Progenitor cell of endocrine pancreas (in vitro differentiated cells): ENCODE measurements around the gene ATXN7L3B. TPM values are rescaled to one million over a fixed set of nuclear protein-coding genes. Genes with fewer than 3 reads are reported as not detected.
A peak's percentile ranks its signal among the peaks of the same experiment; 100 is the strongest.

Experiments
- DNase-seq: peaks from one replicate; pipeline ENCODE4 v3.0.0; 2021; ENCODE audit warnings: low spot score; ENCODE audit not compliant: unreplicated experiment
- H3K27ac Mint-ChIP-seq: 2 replicates; pipeline ENCODE4 v1.8.0; 2021; ENCODE audit warnings: mild to moderate bottlenecking, moderate library complexity, mixed read lengths
- H3K27me3 Mint-ChIP-seq: 2 replicates; pipeline ENCODE4 v1.8.0; 2021; ENCODE audit warnings: mixed read lengths
- H3K36me3 Mint-ChIP-seq: 2 replicates; pipeline ENCODE4 v1.8.0; 2022; ENCODE audit warnings: mixed read lengths; ENCODE audit not compliant: insufficient read depth
- H3K4me1 Mint-ChIP-seq: 2 replicates; pipeline ENCODE4 v1.8.0; 2021; ENCODE audit warnings: low read depth, mixed read lengths
- H3K4me3 Mint-ChIP-seq: 2 replicates; pipeline ENCODE4 v1.8.0; 2021; ENCODE audit warnings: low read depth, mild to moderate bottlenecking, moderate library complexity, mixed read lengths
- H3K9me3 Mint-ChIP-seq: 2 replicates; pipeline ENCODE4 v1.8.0; 2021; ENCODE audit warnings: low read depth, mixed read lengths
- CTCF ChIP-seq: fragments of 200-600 bp; sonication (generic); IDR thresholded peaks from one replicate; pipeline ENCODE4 v1.5.0; 2021; ENCODE audit warnings: antibody characterized with exemption, mild to moderate bottlenecking; ENCODE audit not compliant: unreplicated experiment
- long read RNA-seq: library from polyadenylated mRNA; unstranded; transcript quantifications from one replicate; pipeline ENCODE4 v2.0.0, GENCODE V29; 2020
- total RNA-seq: library from RNA; stranded (reverse); gene quantifications from 2 replicates; pipeline ENCODE4 v1.2.1, GENCODE V29; 2021

ATXN7L3B gene
- total RNA-seq: 69.7 and 75.3 TPM in 2 replicates
- long read RNA-seq, full-length matches to known transcripts: 646 of 648 reads
- long read RNA-seq, partial matches to known transcripts: 0 of 648 reads
- long read RNA-seq, other reads (novel, unspliced or antisense): 2 of 648 reads

GRCh38 chr12:74537707-74538385 is at the start of gene ATXN7L3B:
ATXN7L3B (plus strand) TSS chr12:74537835; CDS start chr12:74538113, 278 bp downstream.
- Mint-ChIP-seq H3K27ac (peak within 1 kb of the TSS; percentile 100), H3K4me3 (peak within 1 kb of the TSS; percentile 97), H3K36me3 (peaks cover 30% of the 10 kb centered on the region), H3K4me1 (peaks cover 48% of the 10 kb centered on the region), H3K27me3 (no peaks in the 10 kb centered on the region), H3K9me3 (no peaks in the 10 kb centered on the region)
- TF ChIP-seq CTCF: no peak
- peak; percentile 86 for DNase-seq

DNA sequence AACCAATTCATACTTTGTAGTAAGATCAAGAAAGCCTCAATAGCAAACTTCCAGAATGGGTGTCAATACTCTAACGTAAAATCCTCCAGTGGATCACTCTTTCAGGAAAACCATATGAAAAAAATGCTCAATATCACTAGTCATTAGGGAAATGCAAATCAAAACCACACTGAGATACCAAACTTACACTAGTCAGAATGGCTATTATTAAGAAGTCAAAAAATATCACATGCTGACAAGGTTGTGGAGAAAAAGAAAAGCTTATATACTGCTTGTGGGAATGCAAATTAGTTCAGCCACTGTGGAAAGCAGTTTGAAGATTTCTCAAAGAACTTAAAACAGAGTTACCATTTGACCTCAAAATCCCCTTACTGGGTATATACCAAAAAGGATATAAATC is 49.5 kb upstream of the ATXN7L3B start:
- no peaks in the 10 kb centered on the region for H3K36me3 Mint-ChIP-seq
- no peaks in the 10 kb centered on the region for H3K27me3 Mint-ChIP-seq
- no peaks in the 10 kb centered on the region for H3K9me3 Mint-ChIP-seq
- H3K4me3 Mint-ChIP-seq: no peak overlapping the region
- DNase-seq: no peak
- no peak overlapping the region for H3K27ac Mint-ChIP-seq
- TF ChIP-seq CTCF: no peak
- peaks cover 7% of the 10 kb centered on the region for H3K4me1 Mint-ChIP-seq

DNA sequence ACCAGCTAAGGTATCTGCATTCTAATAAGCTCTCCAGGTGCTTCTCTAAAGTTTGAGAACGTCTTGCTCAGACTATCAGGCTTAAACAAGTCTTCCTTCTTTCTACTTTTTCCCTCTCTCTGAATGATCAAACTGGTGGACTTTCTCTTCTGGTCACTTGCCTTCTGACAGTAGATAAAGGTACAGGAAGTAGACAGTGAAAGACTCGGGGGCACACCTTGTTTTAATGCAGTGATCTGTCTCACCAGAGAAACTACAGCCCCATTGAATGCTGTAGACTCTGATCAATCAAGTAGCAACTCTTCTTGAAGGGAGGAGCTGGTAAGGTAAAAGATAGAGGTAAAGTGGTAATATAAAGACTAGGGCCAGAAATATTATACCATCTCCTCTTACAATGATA is 48.1 kb upstream of the ATXN7L3B start:
- TF ChIP-seq CTCF: no peak

GRCh38 chr12:74490390-74491064 is 47.1 kb upstream of the ATXN7L3B start:
- Mint-ChIP-seq H3K4me3 (no peak overlapping the region), H3K27me3 (no peaks in the 10 kb centered on the region), H3K36me3 (no peaks in the 10 kb centered on the region), H3K9me3 (no peaks in the 10 kb centered on the region), H3K27ac (no peak overlapping the region), H3K4me1 (peaks cover 7% of the 10 kb centered on the region)
- TF ChIP-seq CTCF: no peak
- no peak for DNase-seq

More for the DNA sequence above, 48.1 kb upstream of the ATXN7L3B start:
- Mint-ChIP-seq H3K4me3 (no peak overlapping the region), H3K27ac (no peak overlapping the region), H3K27me3 (no peaks in the 10 kb centered on the region), H3K4me1 (peaks cover 7% of the 10 kb centered on the region), H3K36me3 (no peaks in the 10 kb centered on the region), H3K9me3 (no peaks in the 10 kb centered on the region)
- no peak for DNase-seq

DNA sequence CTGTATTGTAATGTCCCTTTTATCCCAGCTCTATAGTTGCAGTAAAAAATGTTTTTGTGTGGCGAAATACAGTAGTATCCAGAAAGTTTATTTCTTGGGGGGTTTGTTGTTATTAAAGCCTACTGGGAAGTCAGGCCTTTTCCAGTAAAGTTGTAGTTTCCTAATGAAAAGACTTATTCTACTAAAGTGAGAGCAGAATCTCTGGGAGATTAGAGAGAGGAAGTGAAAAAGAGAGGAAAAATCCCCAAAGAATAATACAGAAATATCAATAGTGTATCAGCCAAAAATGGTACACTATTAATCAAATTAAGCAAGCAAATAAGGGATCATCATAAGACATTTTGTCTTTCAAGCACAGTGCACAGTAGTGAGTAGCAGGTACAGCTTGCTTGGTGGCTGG is 46.3 kb upstream of the ATXN7L3B start:
- Mint-ChIP-seq H3K27me3 (no peaks in the 10 kb centered on the region), H3K9me3 (no peaks in the 10 kb centered on the region), H3K4me1 (peaks cover 7% of the 10 kb centered on the region), H3K27ac (no peak overlapping the region), H3K4me3 (no peak overlapping the region), H3K36me3 (no peaks in the 10 kb centered on the region)
- no peak for TF ChIP-seq CTCF
- DNase-seq: no peak
